Prostate gland (tissue), 2 donors: ENCODE measurements around the gene HAP1. TPM values are rescaled to one million over a fixed set of nuclear protein-coding genes. Genes with fewer than 3 reads are reported as not detected.
A peak's percentile ranks its signal among the peaks of the same experiment; 100 is the strongest.

ENCODE experiments used
- DNase-seq: peaks from one replicate; pipeline ENCODE4 v3.0.0-alpha.2; 2019; ENCODE audit warnings: low spot score
- H3K27ac ChIP-seq, 2 donors: fragments of 200-600 bp; sonication (generic); 2 replicates each; pipeline ENCODE4 v1.5.1; 2017 to 2019
- H3K27me3 ChIP-seq: fragments of 200-600 bp; sonication (generic); replicated peaks from 2 replicates; pipeline ENCODE4 v1.5.1; 2019; ENCODE audit not compliant: insufficient read depth
- H3K36me3 ChIP-seq, 2 donors: fragments of 200-600 bp; sonication (generic); 1 replicate in 1 of 2; 2 replicates in 1 of 2; pipeline versions ENCODE4 v1.5.1 to v1.8.1; 2017 to 2019
- H3K4me1 ChIP-seq: fragments of 200-600 bp; sonication (generic); replicated peaks from 2 replicates; pipeline ENCODE4 v1.5.1; 2019
- H3K4me3 ChIP-seq, 2 donors: fragments of 200-600 bp; sonication (generic); 2 replicates each; pipeline ENCODE4 v1.5.1; 2017 to 2019
- H3K9me3 ChIP-seq: fragments of 200-600 bp; sonication (generic); 2 replicates; pipeline ENCODE4 v1.5.1; 2017
- CTCF ChIP-seq, 4 experiments: fragments of 200-600 bp in 2 of 4; fragments of 450-650 bp in 2 of 4; sonication (generic) in 2 of 4; IDR thresholded peaks; 1 replicate in 3 of 4; 2 replicates in 1 of 4; pipeline ENCODE4 v1.5.1; 2016 to 2019; ENCODE audit warnings: antibody characterized with exemption in 4 of 4, mild to moderate bottlenecking in 2 of 4, moderate library complexity in 2 of 4
- POLR2A ChIP-seq: fragments of 450-650 bp; IDR thresholded peaks from one replicate; pipeline ENCODE4 v1.6.1; 2016; ENCODE audit warnings: antibody characterized with exemption, mild to moderate bottlenecking
- POLR2AphosphoS5 ChIP-seq: sonication (generic); formaldehyde crosslinking; IDR thresholded peaks from one replicate; pipeline ENCODE4 v1.6.1; 2017; ENCODE audit warnings: antibody characterized with exemption
- WGBS: methylation state at CpG from one replicate; pipeline ENCODE4 v1.1.5; 2018; 5-methylcytosine and 5-hydroxymethylcytosine counted together
- intact Hi-C: fragments of 100-400 bp; cut with DNase I; formaldehyde crosslinking; loops from one replicate; pipeline ENCODE4 v1.14.2; 2022
- total RNA-seq, 2 donors: library from RNA; depleted of rRNA; stranded (reverse); fragments of >200 nt; gene quantifications; one replicate each; pipeline ENCODE4 v1.1.0, GENCODE V29; 2016

HAP1 gene
- total RNA-seq, 2 donors from 2014 or later, result 0.55 to 3.6 TPM

GRCh38 chr17:41740506-41740905, 6.1 kb upstream of the HAP1 start:
- no peaks in the 10 kb centered on the region for H3K27me3 ChIP-seq
- WGBS, result 90% methylated on average over 5 of the region's 5 CpGs
- H3K27ac ChIP-seq, result no peak overlapping the region
- no peaks in the 10 kb centered on the region for H3K9me3 ChIP-seq
- H3K4me3 ChIP-seq, result no peak overlapping the region
- no peak for DNase-seq
- TF ChIP-seq POLR2AphosphoS5 (no peak), POLR2A (no peak), CTCF (IDR thresholded peaks at IDR 0.05) (no peak)
- intact Hi-C loops, result no loop called here
- H3K36me3 ChIP-seq, result no peaks in the 10 kb centered on the region
- H3K4me1 ChIP-seq, result no peaks in the 10 kb centered on the region

- H3K36me3 ChIP-seq, result no peaks in the 10 kb centered on the region
- DNase-seq, result no peak
- no peak for TF ChIP-seq CTCF (IDR thresholded peaks at IDR 0.05)
- TF ChIP-seq POLR2A, result no peak
- no peak for TF ChIP-seq POLR2AphosphoS5
- H3K9me3 ChIP-seq, result no peaks in the 10 kb centered on the region
- intact Hi-C loops, result loop anchor here (10.0 kb wide), 1 partner anchor 145 kb away; no protein-coding TSS in a partner anchor
- no peaks in the 10 kb centered on the region for H3K4me1 ChIP-seq
- no peak overlapping the region for H3K27ac ChIP-seq
- H3K27me3 ChIP-seq, result no peaks in the 10 kb centered on the region
- H3K4me3 ChIP-seq, result no peak overlapping the region
- WGBS, result 57% methylated on average over 9 of the region's 9 CpGs
Observed at GRCh38 chr17:41739661-41740352, 5.4 kb upstream of the HAP1 start.

- Histone ChIP-seq H3K4me1 (no peaks in the 10 kb centered on the region), H3K27ac (no peak overlapping the region)
Observed at GRCh38 chr17:41738801-41739112, 4.3 kb upstream of the HAP1 start.

DNA sequence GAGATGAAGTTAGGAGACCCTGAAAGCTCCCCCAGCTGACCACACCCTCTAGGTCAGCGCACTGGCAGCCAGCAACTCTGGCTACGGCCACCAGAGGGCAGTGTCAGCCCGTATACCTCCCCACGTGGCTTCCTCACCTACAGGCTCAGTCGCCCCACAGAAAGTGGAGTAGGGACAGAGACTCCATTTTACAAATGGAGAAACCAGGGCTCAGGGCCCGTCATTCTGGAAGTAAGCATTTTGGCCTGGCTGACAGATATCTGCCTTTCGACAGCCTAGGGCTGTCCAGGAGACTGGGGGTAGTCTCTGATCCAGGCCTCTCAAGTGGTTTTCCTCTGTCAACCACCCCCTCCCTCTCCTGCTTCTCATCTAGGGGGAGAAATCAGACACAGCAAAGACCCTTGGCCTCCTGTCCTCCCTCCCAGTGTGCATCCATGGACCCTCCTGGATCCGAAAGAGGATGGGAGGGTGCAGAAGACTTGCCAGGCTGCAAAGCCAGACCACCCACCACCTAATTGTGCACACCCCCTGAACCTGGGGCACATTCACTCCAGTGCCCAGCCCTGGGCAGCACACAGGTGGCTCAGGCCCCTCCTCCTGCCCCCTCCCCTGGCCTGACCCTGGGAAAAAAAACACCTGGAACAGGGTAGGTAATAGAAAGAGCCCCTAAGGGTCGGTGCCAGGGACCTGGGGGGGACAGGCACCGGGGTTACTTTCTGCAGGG, 3.8 kb upstream of the HAP1 start:
- peak; percentile 63 for DNase-seq
- WGBS, result 29% methylated on average over 10 of the region's 10 CpGs
- H3K27ac ChIP-seq, result no peak overlapping the region
- TF ChIP-seq POLR2AphosphoS5, result peak; percentile 84
- TF ChIP-seq POLR2A, result no peak
- peak; percentile 89 to 99 (median 98) for TF ChIP-seq CTCF (IDR thresholded peaks at IDR 0.05)
- no peak overlapping the region for H3K4me3 ChIP-seq
- intact Hi-C loops, result loop anchor here (10.0 kb wide), 1 partner anchor 147 kb away; no protein-coding TSS in a partner anchor
- H3K27me3 ChIP-seq, result peaks cover 6% of the 10 kb centered on the region
- H3K36me3 ChIP-seq, result no peaks in the 10 kb centered on the region
- no peaks in the 10 kb centered on the region for H3K4me1 ChIP-seq
- no peaks in the 10 kb centered on the region for H3K9me3 ChIP-seq

More at GRCh38 chr17:41738801-41739112, 4.3 kb upstream of the HAP1 start:
- H3K4me3 ChIP-seq, result no peak overlapping the region
- H3K9me3 ChIP-seq, result no peaks in the 10 kb centered on the region
- TF ChIP-seq CTCF (IDR thresholded peaks at IDR 0.05) (no peak), POLR2A (no peak), POLR2AphosphoS5 (no peak)
- H3K27me3 ChIP-seq, result peaks cover 3% of the 10 kb centered on the region
- intact Hi-C loops, result loop anchor here (10.0 kb wide), 1 partner anchor 146 kb away; no protein-coding TSS in a partner anchor
- no peak for DNase-seq
- no peaks in the 10 kb centered on the region for H3K36me3 ChIP-seq
- WGBS, result 94% methylated on average over 5 of the region's 5 CpGs

DNA sequence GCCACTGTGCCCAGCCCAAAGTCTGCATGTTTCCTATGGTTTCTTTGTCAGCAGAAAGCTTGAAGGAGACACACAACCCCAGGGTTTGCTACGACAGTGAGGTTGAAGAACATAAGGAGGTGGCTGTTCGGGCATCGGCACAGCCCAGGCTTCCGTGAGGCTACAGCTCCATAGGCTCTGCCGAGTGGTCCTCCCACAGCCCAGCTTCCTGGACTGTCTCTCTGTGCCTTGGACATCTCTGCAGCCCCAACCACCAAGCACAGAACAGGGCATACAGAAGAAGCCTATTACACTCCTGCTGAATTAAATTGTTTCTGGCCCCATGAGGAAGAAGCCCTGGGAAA, 3.2 kb upstream of the HAP1 start:
- intact Hi-C loops, result loop anchor here (1.0 to 10.0 kb wide), 2 partner anchors 64 to 147 kb away; no protein-coding TSS in a partner anchor
- TF ChIP-seq POLR2AphosphoS5 (no peak), CTCF (IDR thresholded peaks at IDR 0.05) (no peak)
- Histone ChIP-seq H3K36me3 (no peaks in the 10 kb centered on the region), H3K4me3 (no peak overlapping the region), H3K9me3 (no peaks in the 10 kb centered on the region), H3K4me1 (no peaks in the 10 kb centered on the region), H3K27ac (no peak overlapping the region), H3K27me3 (peaks cover 6% of the 10 kb centered on the region)
- 46% methylated on average over 5 of the region's 5 CpGs for WGBS
- DNase-seq, result no peak
